ENCODE data around the gene PLEKHA8. TPM values are rescaled to one million over a fixed set of nuclear protein-coding genes. Genes with fewer than 3 reads are reported as not detected.

Gene PLEKHA8
- total and polyA plus RNA-seq, 11 donors: 1.5 to 6.8 (median 4.1) TPM

DNA sequence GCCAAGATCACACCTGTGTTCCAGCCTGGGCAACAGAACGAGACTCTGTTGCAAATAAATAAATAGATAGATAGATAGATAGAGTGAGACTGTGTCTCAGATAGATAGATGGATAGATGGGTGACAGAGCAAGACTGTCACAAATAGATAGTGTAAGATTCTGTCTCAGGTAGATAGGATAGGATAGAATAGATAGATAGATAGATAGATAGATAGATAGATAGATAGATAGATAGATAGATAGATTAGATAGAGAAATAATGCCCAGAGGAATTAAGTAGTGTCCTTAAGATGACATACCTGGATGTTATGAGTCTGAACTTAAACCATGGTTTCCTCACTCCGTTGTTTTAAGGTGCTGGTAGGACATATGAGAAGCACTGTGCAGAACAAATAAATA is 8.0 kb downstream of the PLEKHA8 start:
- TF ChIP-seq, protein P1, sequence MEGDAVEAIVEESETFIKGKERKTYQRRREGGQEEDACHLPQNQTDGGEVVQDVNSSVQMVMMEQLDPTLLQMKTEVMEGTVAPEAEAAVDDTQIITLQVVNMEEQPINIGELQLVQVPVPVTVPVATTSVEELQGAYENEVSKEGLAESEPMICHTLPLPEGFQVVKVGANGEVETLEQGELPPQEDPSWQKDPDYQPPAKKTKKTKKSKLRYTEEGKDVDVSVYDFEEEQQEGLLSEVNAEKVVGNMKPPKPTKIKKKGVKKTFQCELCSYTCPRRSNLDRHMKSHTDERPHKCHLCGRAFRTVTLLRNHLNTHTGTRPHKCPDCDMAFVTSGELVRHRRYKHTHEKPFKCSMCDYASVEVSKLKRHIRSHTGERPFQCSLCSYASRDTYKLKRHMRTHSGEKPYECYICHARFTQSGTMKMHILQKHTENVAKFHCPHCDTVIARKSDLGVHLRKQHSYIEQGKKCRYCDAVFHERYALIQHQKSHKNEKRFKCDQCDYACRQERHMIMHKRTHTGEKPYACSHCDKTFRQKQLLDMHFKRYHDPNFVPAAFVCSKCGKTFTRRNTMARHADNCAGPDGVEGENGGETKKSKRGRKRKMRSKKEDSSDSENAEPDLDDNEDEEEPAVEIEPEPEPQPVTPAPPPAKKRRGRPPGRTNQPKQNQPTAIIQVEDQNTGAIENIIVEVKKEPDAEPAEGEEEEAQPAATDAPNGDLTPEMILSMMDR (IDR thresholded peaks at IDR 0.05): no peak
- TF ChIP-seq POLR2A (IDR thresholded peaks at IDR 0.05): no peak
- no peak for ATAC-seq
- H3K9me3 ChIP-seq: no peaks in the 10 kb centered on the region
- H3K27me3 ChIP-seq: no peaks in the 10 kb centered on the region
- no peak for DNase-seq
- no peak overlapping the region for H3K4me3 ChIP-seq
- intact Hi-C loops (cut with DNase I): no loop called here
- H3K36me3 ChIP-seq: no peaks in the 10 kb centered on the region
- H3K27ac ChIP-seq: no peak overlapping the region
- H3K4me1 ChIP-seq: peaks cover 0 to 22% (median 7%) of the 10 kb centered on the region in 12 donors
- WGBS, 4 donors: 58 to 95% (median 79%) methylated on average over 2 of the region's 2 CpGs

DNA sequence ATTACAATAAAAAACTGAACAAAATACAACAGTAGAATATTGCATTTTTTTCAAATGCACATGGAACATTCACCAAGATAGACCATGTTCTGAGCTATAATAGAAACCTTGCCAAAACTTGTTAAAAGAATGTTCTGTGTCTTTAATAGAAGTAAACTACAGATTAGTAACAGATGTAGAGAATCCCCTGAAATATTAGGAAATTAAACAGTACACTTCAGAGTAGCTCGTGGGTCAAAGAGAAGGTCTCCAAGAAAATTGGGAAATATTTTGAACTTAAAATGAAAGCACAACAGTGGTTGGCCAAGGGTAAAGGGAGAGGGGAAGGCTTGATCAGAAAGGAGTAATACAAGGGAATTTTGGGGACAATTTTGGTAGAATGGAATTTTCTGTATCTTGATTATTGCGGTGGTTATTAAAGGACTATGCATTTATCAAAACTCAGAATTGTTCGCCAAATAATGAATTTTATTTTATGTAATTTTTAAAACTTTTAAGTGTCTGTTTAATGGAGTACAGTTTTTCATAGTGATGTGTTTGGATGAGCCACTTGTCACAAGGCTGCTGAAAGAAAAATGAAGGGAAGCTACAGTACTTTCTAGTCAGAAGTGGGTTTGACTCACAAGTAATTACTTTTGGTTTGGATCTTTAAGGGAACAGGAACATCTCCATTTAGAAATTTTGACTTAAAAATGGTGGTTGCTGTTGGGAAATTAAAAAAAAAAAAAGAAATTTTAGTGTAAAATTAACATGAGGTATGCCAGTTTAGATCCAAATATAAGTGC is 10.2 kb downstream of the PLEKHA8 start:
- H3K27ac ChIP-seq: no peak overlapping the region
- H3K4me3 ChIP-seq: no peak overlapping the region
- TF ChIP-seq, protein P1 (IDR thresholded peaks at IDR 0.05): no peak
- no peak for TF ChIP-seq POLR2A (IDR thresholded peaks at IDR 0.05)
- 88 to 93% (median 90%) methylated on average over 3 of the region's 3 CpGs for WGBS, 4 donors
- ATAC-seq: peak in 2 of 4 donors; percentile 16 to 70
- H3K4me1 ChIP-seq: peaks cover 0 to 14% (median 0%) of the 10 kb centered on the region in 12 donors
- H3K27me3 ChIP-seq: no peaks in the 10 kb centered on the region
- no peaks in the 10 kb centered on the region for H3K9me3 ChIP-seq
- DNase-seq: no peak
- H3K36me3 ChIP-seq: no peaks in the 10 kb centered on the region
- intact Hi-C loops (cut with DNase I): no loop called here

GRCh38 chr7:30040938-30041337 is 12.7 kb downstream of the PLEKHA8 start:
- TF ChIP-seq, protein P1 (IDR thresholded peaks at IDR 0.05): no peak
- no peak for TF ChIP-seq POLR2A (IDR thresholded peaks at IDR 0.05)

GRCh38 chr7:30041526-30042269 is 13.5 kb downstream of the PLEKHA8 start:
- Histone ChIP-seq H3K4me1 (peaks cover 0 to 14% (median 2%) of the 10 kb centered on the region in 12 donors), H3K9me3 (no peaks in the 10 kb centered on the region), H3K4me3 (no peak overlapping the region), H3K36me3 (peaks cover 0 to 20% (median 13%) of the 10 kb centered on the region in 9 donors), H3K27ac (no peak overlapping the region), H3K27me3 (no peaks in the 10 kb centered on the region)
- 89 to 96% (median 94%) methylated on average over 4 of the region's 4 CpGs for WGBS, 4 donors
- no peak for TF ChIP-seq POLR2A (IDR thresholded peaks at IDR 0.05)
- TF ChIP-seq, protein P1 (IDR thresholded peaks at IDR 0.05): no peak
- no peak for DNase-seq
- intact Hi-C loops (cut with DNase I): no loop called here
- no peak for ATAC-seq

More at GRCh38 chr7:30040938-30041337, 12.7 kb downstream of the PLEKHA8 start:
- DNase-seq: no peak
- intact Hi-C loops (cut with DNase I): no loop called here
- H3K27me3 ChIP-seq: no peaks in the 10 kb centered on the region
- H3K36me3 ChIP-seq: peaks cover 0 to 12% (median 6%) of the 10 kb centered on the region in 9 donors
- ATAC-seq: no peak
- no peaks in the 10 kb centered on the region for H3K9me3 ChIP-seq
- H3K27ac ChIP-seq: no peak overlapping the region
- peaks cover 0 to 14% (median 0%) of the 10 kb centered on the region in 12 donors for H3K4me1 ChIP-seq
- no peak overlapping the region for H3K4me3 ChIP-seq
